Renal cortical epithelial cell (primary cell): ENCODE data around the gene CD200R1L. TPM values are rescaled to one million over a fixed set of nuclear protein-coding genes. Genes with fewer than 3 reads are reported as not detected.

Experiments
- DNase-seq: peaks from one replicate; pipeline ENCODE4 v3.0.0-alpha.2; 2011; ENCODE audit warnings: low read depth
- total RNA-seq: library from RNA; depleted of rRNA; stranded (reverse); fragments of >200 nt; gene quantifications from 2 replicates; pipeline ENCODE4 v1.2.3, GENCODE V29; 2014

CD200R1L gene
- total RNA-seq, 1 donor from 2014 or later: not detected

GRCh38 chr3:112822064-112823055, 24.3 kb downstream of the CD200R1L start:
- DNase-seq: peak; percentile 97

- peak; percentile 69 for DNase-seq
Measured at GRCh38 chr3:112818289-112818688, 28.4 kb downstream of the CD200R1L start.

- DNase-seq: no peak
Measured at GRCh38 chr3:112817797-112818196, 28.9 kb downstream of the CD200R1L start.

GRCh38 chr3:112817271-112817670, 29.4 kb downstream of the CD200R1L start:
- no peak for DNase-seq

GRCh38 chr3:112815981-112816380, 30.7 kb downstream of the CD200R1L start:
- DNase-seq: peak; percentile 36

- DNase-seq: peak; percentile 77
Measured at GRCh38 chr3:112814266-112814665, 32.4 kb downstream of the CD200R1L start.

- no peak for DNase-seq
Measured at GRCh38 chr3:112813723-112814171, 32.9 kb downstream of the CD200R1L start.

DNA sequence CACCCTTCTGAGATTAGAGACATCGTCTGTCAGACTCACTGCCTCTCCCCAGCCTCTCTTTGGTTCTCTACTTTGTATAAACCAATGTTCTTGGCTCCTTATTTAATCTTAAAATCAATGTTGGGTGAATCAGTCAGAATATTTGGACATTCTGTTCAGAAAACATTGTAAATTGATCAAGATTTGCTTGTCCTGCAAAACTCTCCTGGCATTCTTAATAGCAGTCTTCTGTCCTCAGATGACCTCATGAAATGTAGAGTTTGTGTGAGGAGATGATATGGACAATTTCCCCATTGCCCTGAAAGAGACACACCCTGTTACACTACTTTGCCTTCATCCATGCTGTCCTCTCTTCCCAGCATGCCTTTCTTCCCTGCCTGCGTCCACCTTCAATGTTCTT, 33.6 kb downstream of the CD200R1L start:
- no peak for DNase-seq

DNA sequence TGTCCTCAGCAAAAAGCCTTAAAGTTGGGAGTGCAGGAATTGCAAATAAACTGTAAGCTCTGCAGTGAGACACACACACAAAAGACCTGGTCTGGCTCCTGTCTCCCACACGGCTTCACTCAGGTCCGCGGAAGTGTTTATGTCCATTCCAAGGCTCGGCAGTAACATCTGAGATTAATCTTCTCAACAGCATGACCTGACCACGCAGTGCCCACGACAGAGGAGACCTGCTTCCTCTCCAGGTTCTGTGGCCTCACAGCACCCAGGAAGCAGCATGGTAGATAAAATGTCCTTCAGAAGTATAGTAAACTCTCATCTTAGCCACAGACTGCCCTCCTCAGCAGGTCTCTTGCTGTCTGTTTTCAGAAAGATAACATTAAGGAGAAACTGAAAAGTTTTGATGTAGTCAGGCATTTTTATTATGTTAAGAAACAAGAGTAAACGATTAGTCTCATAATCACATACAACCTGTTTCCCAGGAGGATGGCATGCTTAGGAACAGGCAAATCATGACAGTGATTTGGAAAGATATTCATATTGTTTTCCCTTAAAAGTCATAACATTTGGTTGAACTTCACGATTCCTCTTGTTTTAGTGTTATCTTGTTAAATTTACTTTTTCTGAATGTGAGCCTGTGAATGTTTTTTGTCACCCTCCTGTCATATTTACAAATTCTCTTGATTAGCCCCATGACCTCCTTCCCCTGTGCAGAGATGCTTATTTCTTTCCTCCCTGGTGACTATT, 34.6 kb downstream of the CD200R1L start:
- no peak for DNase-seq

- DNase-seq: no peak
Measured at GRCh38 chr3:112811131-112811884, 35.4 kb downstream of the CD200R1L start.

- DNase-seq: no peak
Measured at GRCh38 chr3:112810561-112810960, 36.1 kb downstream of the CD200R1L start.

DNA sequence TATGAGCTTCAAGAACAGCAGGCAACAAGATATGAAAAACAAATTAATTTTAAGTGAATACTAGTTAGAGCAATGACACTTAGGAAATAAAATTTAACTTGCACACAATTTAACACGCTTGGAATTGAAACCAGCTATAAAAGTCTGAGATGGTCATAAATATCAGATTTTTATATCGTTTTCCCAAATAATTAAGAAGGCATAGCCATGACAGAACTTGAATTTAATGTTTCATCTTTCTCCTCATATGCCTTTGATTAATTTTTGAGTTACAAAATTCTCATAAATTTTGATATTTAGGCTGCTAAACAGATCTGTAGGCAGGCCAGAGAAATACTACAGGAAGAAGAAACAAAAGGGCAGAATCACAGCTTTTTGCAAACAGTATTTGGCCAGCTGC, 38.5 kb downstream of the CD200R1L start:
- DNase-seq: no peak

GRCh38 chr3:112807685-112808084, 39.0 kb downstream of the CD200R1L start:
- DNase-seq: no peak

GRCh38 chr3:112806903-112807302, 39.8 kb downstream of the CD200R1L start:
- DNase-seq: no peak

GRCh38 chr3:112805126-112805525, 41.5 kb downstream of the CD200R1L start:
- DNase-seq: no peak

DNA sequence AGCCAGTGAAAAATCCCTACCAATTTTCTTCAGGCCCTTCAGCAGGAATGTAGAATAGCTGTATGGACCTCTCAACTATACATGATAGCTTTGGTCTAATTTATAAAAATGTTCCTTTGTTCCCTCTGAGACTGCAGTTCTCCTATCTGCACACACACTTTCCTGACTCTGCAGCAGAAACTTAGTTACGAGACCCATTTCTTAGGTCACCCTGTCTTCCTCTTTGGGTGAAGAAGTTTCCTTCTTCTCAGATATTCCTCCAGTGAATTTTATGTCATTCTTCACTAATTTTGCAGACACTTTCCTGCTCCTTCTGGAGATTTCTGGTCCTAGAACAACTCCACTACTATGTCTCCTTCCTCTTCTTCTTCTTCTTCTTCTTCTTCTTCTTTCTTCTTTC, 42.6 kb downstream of the CD200R1L start:
- DNase-seq: no peak

GRCh38 chr3:112803467-112803866, 43.2 kb downstream of the CD200R1L start:
- DNase-seq: no peak

GRCh38 chr3:112802338-112802737, 44.3 kb downstream of the CD200R1L start:
- DNase-seq: no peak

- DNase-seq: no peak
Measured at GRCh38 chr3:112799946-112800345, 46.7 kb downstream of the CD200R1L start.

- DNase-seq: no peak
Measured at GRCh38 chr3:112794622-112795172, 52.0 kb downstream of the CD200R1L start.

DNA sequence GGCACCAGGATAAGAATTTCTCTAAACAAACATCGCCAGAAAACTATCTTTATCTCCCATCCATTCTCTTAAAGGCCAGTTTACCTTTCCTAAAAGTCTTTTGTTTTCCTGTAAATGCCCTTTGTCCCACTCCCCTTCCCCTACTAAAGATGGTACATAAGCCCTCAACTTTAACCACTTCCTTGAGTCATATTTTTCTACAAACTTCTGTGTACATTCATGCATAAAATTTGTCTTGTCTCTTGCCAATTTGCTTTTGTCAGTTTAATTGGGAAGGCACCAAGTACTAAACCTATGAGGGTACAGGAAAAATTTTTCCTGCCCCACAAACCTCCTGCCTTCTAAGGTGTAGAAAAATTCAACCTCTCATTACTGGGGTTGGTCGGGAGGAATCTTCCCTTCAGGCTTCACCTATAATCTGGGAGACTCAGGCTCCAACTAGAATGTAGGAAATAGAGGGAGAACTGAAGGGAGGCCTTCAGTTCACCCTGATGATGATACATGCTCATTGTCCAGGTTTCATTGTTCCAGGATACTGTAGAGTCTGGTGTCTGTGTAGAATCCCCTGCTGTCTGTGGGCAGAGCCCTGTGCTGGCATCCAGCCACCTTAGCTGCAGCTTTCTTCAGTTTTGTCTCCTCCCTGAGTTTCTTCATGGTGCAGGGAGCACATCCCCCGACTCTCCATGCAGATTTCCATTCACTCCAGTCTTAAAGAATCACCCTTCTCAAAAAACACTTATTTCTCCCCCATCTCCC, 53.2 kb downstream of the CD200R1L start:
- DNase-seq: no peak
